Left ventricle myocardium superior (tissue), 1 donor: Measurements from ENCODE around the gene RNF213. TPM values are rescaled to one million over a fixed set of nuclear protein-coding genes. Genes with fewer than 3 reads are reported as not detected.

Source experiments
- ATAC-seq: fragments of 200-7000 bp; cut with Tn5 transposase; one replicate; pipeline ENCODE4 v1.9.1; 2020; ENCODE audit warnings: mild to moderate bottlenecking, moderate library complexity
- DNase-seq: peaks from one replicate; pipeline ENCODE4 v3.0.0-alpha.2; 2020
- intact Hi-C: fragments of 100-400 bp; cut with micrococcal nuclease; formaldehyde crosslinking; loops from one replicate; pipeline ENCODE4 v1.11.0; 2022
- total RNA-seq: library from RNA; stranded (reverse); fragmentation: NEBNext Ultra II Directional; extraction: Animal tissue kit (Norgen Biotek cat#: 25700); gene quantifications from one replicate; pipeline ENCODE4 v1.2.1, GENCODE V29; 2021
- donor health status: DM: no; HTN: yes; CAD: no; lungs with severe emphysema.

RNF213 gene
- total RNA-seq, 1 donor from 2014 or later = 25.7 TPM

GRCh38 chr17:80428796-80429195 lies 168.1 kb downstream of the RNF213 start:
- intact Hi-C loops = loop anchor here (5.0 kb wide), 1 partner anchor 549 kb away; no protein-coding TSS in a partner anchor
- DNase-seq (peak; percentile 8), ATAC-seq (no peak)

- intact Hi-C loops = loop anchor here (5.0 kb wide), 1 partner anchor 548 kb away; no protein-coding TSS in a partner anchor
- ATAC-seq (no peak), DNase-seq (peak; percentile 16)
These were observed 169.0 kb downstream of the RNF213 start for GRCh38 chr17:80429356-80430275.

- DNase-seq = peak; percentile 20
- ATAC-seq = no peak
- intact Hi-C loops = no loop called here
These were observed 170.0 kb downstream of the RNF213 start for GRCh38 chr17:80430446-80431245.

GRCh38 chr17:80431246-80432195 lies 170.9 kb downstream of the RNF213 start:
- DNase-seq (peak; percentile 21), ATAC-seq (no peak)
- intact Hi-C loops = no loop called here

GRCh38 chr17:80432350-80432955 lies 171.8 kb downstream of the RNF213 start:
- ATAC-seq = no peak
- intact Hi-C loops = no loop called here
- DNase-seq = peak; percentile 15

- DNase-seq = peak; percentile 9
- no peak for ATAC-seq
- intact Hi-C loops = no loop called here
These were observed 172.4 kb downstream of the RNF213 start for GRCh38 chr17:80432961-80433550.

GRCh38 chr17:80433916-80434666 lies 173.4 kb downstream of the RNF213 start:
- ATAC-seq (no peak), DNase-seq (no peak)
- intact Hi-C loops = no loop called here

- no peak for DNase-seq
- no peak for ATAC-seq
- intact Hi-C loops = no loop called here
These were observed 176.9 kb downstream of the RNF213 start for GRCh38 chr17:80437532-80437931.

- DNase-seq (no peak), ATAC-seq (no peak)
- intact Hi-C loops = no loop called here
These were observed 178.2 kb downstream of the RNF213 start for GRCh38 chr17:80438806-80439205.

- intact Hi-C loops = no loop called here
- DNase-seq (no peak), ATAC-seq (no peak)
These were observed 178.8 kb downstream of the RNF213 start for GRCh38 chr17:80439499-80439898.

- DNase-seq = peak; percentile 65
- intact Hi-C loops = no loop called here
- peak; percentile 59 for ATAC-seq
These were observed 180.5 kb downstream of the RNF213 start for GRCh38 chr17:80441133-80441578.

- DNase-seq (no peak), ATAC-seq (no peak)
- intact Hi-C loops = no loop called here
These were observed 181.1 kb downstream of the RNF213 start for GRCh38 chr17:80441598-80442322.

GRCh38 chr17:80442323-80442659 lies 181.6 kb downstream of the RNF213 start:
- ATAC-seq (no peak), DNase-seq (no peak)
- intact Hi-C loops = no loop called here

GRCh38 chr17:80442764-80443163 lies 182.1 kb downstream of the RNF213 start:
- ATAC-seq (no peak), DNase-seq (no peak)
- intact Hi-C loops = no loop called here

- ATAC-seq = no peak
- intact Hi-C loops = no loop called here
- no peak for DNase-seq
These were observed 182.8 kb downstream of the RNF213 start for GRCh38 chr17:80443498-80443897.

- no peak for DNase-seq
These were observed 183.4 kb downstream of the RNF213 start for GRCh38 chr17:80443916-80444643.

More at GRCh38 chr17:80443916-80444643, 183.4 kb downstream of the RNF213 start:
- intact Hi-C loops = no loop called here
- ATAC-seq = no peak
